A549 (cell line): Measurements from ENCODE around the gene CD34. TPM values are rescaled to one million over a fixed set of nuclear protein-coding genes. Genes with fewer than 3 reads are reported as not detected.

Source experiments
- ATAC-seq, 2 experiments: fragments of 200-7000 bp in 1 of 2; fragments of >200 bp in 1 of 2; cut with Nextera tagmentation in 1 of 2; cut with Tn5 transposase in 1 of 2; 3 replicates each; pipeline versions ENCODE4 v1.8.0 to v1.9.1; 2018 to 2020; ENCODE audit warnings: mild to moderate bottlenecking in 1 of 2, moderate library complexity in 1 of 2
- CTCF ChIA-PET: fragments of 300-600 bp; sonication (Branson Sonifier 250); formaldehyde crosslinking; extraction: SDS; loops from one replicate; lab custom pipeline; 2021; ENCODE audit warnings: antibody characterized with exemption, inconsistent platforms; lab: Yijun Ruan, JAX
- POLR2A ChIA-PET: fragments of 350-600 bp; formaldehyde crosslinking; extraction: SDS; loops from one replicate; lab custom pipeline; 2021; ENCODE audit warnings: antibody characterized with exemption, inconsistent platforms; lab: Yijun Ruan, JAX
- DNase-seq, 2 experiments: peaks; one replicate each; pipeline versions ENCODE4 v3.0.0 to v3.0.0-alpha.2; 2011 to 2016; ENCODE audit warnings: low read depth in 1 of 2, low spot score in 1 of 2
- FAIRE-seq: peaks from 2 replicates; lab custom pipeline; 2011; peaks lifted over from hg19 to GRCh38; lab: Jason Lieb, UNC
- H3K27ac ChIP-seq, 2 experiments: fragments of >200 bp; sonication (Bioruptor Twin); formaldehyde crosslinking; 3 replicates each; pipeline ENCODE4 v1.5.1; 2016 to 2017
- H3K4me1 ChIP-seq: fragments of >200 bp; sonication (Bioruptor Twin); formaldehyde crosslinking; 3 replicates; pipeline ENCODE4 v1.6.1; 2016
- H3K4me2 ChIP-seq: fragments of >200 bp; sonication (Bioruptor Twin); formaldehyde crosslinking; 3 replicates; pipeline ENCODE4 v1.6.1; 2016
- H3K4me3 ChIP-seq: fragments of >200 bp; sonication (Bioruptor Twin); formaldehyde crosslinking; 3 replicates; pipeline ENCODE4 v1.5.1; 2016
- H3K9me3 ChIP-seq: fragments of >200 bp; sonication (Bioruptor Twin); formaldehyde crosslinking; 3 replicates; pipeline ENCODE4 v1.6.1; 2016
- CBX8 ChIP-seq: fragments of 200-600 bp; sonication (generic); IDR thresholded peaks from 2 replicates; pipeline ENCODE4 v1.6.1; 2016
- CEBPB ChIP-seq, 2 experiments: fragments of >200 bp in 1 of 2; sonication (Bioruptor Twin) in 1 of 2; formaldehyde crosslinking in 1 of 2; IDR thresholded peaks; 2 replicates each; pipeline ENCODE4 v1.6.1; 2012 to 2016
- ESRRA ChIP-seq: fragments of 150-350 bp; IDR thresholded peaks from 2 replicates; pipeline ENCODE4 v1.6.1; 2014; ENCODE audit warnings: mild to moderate bottlenecking, low read length, borderline replicate concordance
- FOSB ChIP-seq: fragments of 250-450 bp; sonication (Bioruptor Pico); IDR thresholded peaks from 2 replicates; pipeline ENCODE4 v1.5.0; 2020; ENCODE audit warnings: mild to moderate bottlenecking, moderate library complexity
- FOXS1 ChIP-seq: fragments of 250-450 bp; sonication (Bioruptor Pico); IDR thresholded peaks from 2 replicates; pipeline ENCODE4 v1.5.0; 2020; ENCODE audit warnings: mild to moderate bottlenecking, moderate library complexity
- GATA3 ChIP-seq: IDR thresholded peaks from 2 replicates; pipeline ENCODE4 v1.6.1; 2012; ENCODE audit warnings: borderline replicate concordance
- JUN ChIP-seq, 2 experiments: fragments of >200 bp; sonication (Bioruptor Twin); formaldehyde crosslinking; IDR thresholded peaks; 2 replicates in 1 of 2; 3 replicates in 1 of 2; pipeline ENCODE4 v1.6.1; 2016 to 2017
- JUNB ChIP-seq: fragments of >200 bp; sonication (Bioruptor Twin); formaldehyde crosslinking; IDR thresholded peaks from 2 replicates; pipeline ENCODE4 v1.6.1; 2016
- KDM5A ChIP-seq: fragments of 200-600 bp; sonication (generic); IDR thresholded peaks from 2 replicates; pipeline ENCODE4 v1.6.1; 2016; ENCODE audit warnings: antibody characterized with exemption, mild to moderate bottlenecking
- MAFK ChIP-seq: fragments of 450-650 bp; IDR thresholded peaks from 2 replicates; pipeline ENCODE4 v1.6.1; 2014; ENCODE audit not compliant: partially characterized antibody
- NPAS2 ChIP-seq: fragments of 250-450 bp; sonication (Bioruptor Pico); IDR thresholded peaks from 2 replicates; pipeline ENCODE4 v1.8.0; 2022; ENCODE audit warnings: mild to moderate bottlenecking, moderate library complexity, borderline replicate concordance
- NR3C1 ChIP-seq: fragments of >200 bp; sonication (Bioruptor Twin); formaldehyde crosslinking; IDR thresholded peaks from 3 replicates; pipeline ENCODE4 v1.6.1; 2017
- PHF8 ChIP-seq: fragments of 200-600 bp; sonication (generic); IDR thresholded peaks from 2 replicates; pipeline ENCODE4 v1.6.1; 2016; ENCODE audit warnings: low read depth, mild to moderate bottlenecking, antibody characterized with exemption, moderate library complexity, borderline replicate concordance
- POLR2A ChIP-seq: IDR thresholded peaks from 2 replicates; pipeline ENCODE4 v1.6.1; 2012; ENCODE audit warnings: mild to moderate bottlenecking, low read length
- RARB ChIP-seq: fragments of 250-450 bp; sonication (Bioruptor Pico); IDR thresholded peaks from 2 replicates; pipeline ENCODE4 v1.8.0; 2021; ENCODE audit warnings: mild to moderate bottlenecking, moderate library complexity
- SMC3 ChIP-seq: fragments of >200 bp; sonication (Bioruptor Twin); formaldehyde crosslinking; IDR thresholded peaks from 3 replicates; pipeline ENCODE4 v1.6.1; 2018; ENCODE audit warnings: inconsistent platforms
- ZC3H11A ChIP-seq: fragments of 450-650 bp; IDR thresholded peaks from 2 replicates; pipeline ENCODE4 v1.6.1; 2014; ENCODE audit warnings: antibody characterized with exemption, mild to moderate bottlenecking
- ZFP36 ChIP-seq: fragments of 450-650 bp; IDR thresholded peaks from 2 replicates; pipeline ENCODE4 v1.6.1; 2014; ENCODE audit warnings: borderline replicate concordance; ENCODE audit not compliant: partially characterized antibody
- ZNF302 ChIP-seq: fragments of 250-450 bp; sonication (Bioruptor Pico); IDR thresholded peaks from 2 replicates; pipeline ENCODE4 v1.9.0; 2021; ENCODE audit warnings: inconsistent platforms, mild to moderate bottlenecking, moderate library complexity
- WGBS: methylation state at CpG from one replicate; pipeline ENCODE4 v1.1.6; 2017; ENCODE audit errors: missing lambda C conversion rate; 5-methylcytosine and 5-hydroxymethylcytosine counted together
- polyA plus RNA-seq, 4 experiments: library from polyadenylated mRNA; depleted of rRNA in 3 of 4; stranded (reverse); fragments of >200 nt; fragmentation: RNase III in 1 of 4; extraction: RNeasy Plus Mini Kit Qiagen cat#74134 plus additional on column Dnase treatment in 1 of 4; gene quantifications; 2 replicates in 3 of 4; 3 replicates in 1 of 4; pipeline ENCODE4 v1.2.3, GENCODE V29; 2011 to 2017
- TF ChIP-seq, protein P1 (sequence below): fragments of >200 bp; sonication (Bioruptor Twin); formaldehyde crosslinking; IDR thresholded peaks from 3 replicates; pipeline ENCODE4 v1.5.1; 2016
- TF ChIP-seq, protein P2 (sequence below): fragments of 250-450 bp; sonication (Bioruptor Pico); IDR thresholded peaks from 2 replicates; pipeline ENCODE4 v1.5.0; 2021; ENCODE audit warnings: mild to moderate bottlenecking, moderate library complexity, borderline replicate concordance
- TF ChIP-seq, protein P3 (sequence below): fragments of 200-600 bp; sonication (generic); IDR thresholded peaks from 2 replicates; pipeline ENCODE4 v1.6.1; 2016; ENCODE audit warnings: antibody characterized with exemption, mild to moderate bottlenecking, moderate library complexity
- TF ChIP-seq, protein P4 (sequence below): IDR thresholded peaks from 2 replicates; pipeline ENCODE4 v1.6.1; 2012; ENCODE audit warnings: low read depth, borderline replicate concordance

The CD34 gene
- polyA plus RNA-seq, 2 of the 4 experiments (the other 2 are of a cell fraction), result 0.05 TPM; not detected in 1

DNA sequence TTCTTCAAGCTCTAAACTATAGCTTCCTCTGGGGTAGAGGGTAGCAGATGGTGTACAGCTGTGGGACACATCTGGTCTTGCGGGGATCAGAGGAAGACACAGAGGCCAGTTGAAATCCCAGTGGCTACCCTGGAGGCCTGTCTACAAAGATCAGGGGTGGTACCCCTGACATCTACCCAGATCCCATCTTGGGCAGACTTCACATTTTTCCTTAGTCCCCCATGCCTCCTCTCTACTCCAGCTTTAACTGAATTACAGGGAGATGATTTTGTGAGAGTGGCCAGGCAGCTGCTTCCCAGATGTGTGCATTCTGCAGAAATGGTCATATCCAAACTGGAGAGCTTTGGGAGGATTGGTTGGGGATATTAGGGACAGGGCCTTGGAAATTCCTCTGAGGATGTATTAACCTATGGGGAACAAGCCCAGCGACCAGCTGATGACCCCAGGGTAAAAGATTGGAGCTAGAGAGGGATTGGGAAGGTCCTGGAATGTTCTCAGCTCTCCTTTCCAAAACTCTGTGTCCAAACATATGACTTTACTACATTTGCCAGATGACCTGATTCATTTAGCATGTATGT is 9.6 kb upstream of the CD34 start (continued):
- TF ChIP-seq, protein P1, sequence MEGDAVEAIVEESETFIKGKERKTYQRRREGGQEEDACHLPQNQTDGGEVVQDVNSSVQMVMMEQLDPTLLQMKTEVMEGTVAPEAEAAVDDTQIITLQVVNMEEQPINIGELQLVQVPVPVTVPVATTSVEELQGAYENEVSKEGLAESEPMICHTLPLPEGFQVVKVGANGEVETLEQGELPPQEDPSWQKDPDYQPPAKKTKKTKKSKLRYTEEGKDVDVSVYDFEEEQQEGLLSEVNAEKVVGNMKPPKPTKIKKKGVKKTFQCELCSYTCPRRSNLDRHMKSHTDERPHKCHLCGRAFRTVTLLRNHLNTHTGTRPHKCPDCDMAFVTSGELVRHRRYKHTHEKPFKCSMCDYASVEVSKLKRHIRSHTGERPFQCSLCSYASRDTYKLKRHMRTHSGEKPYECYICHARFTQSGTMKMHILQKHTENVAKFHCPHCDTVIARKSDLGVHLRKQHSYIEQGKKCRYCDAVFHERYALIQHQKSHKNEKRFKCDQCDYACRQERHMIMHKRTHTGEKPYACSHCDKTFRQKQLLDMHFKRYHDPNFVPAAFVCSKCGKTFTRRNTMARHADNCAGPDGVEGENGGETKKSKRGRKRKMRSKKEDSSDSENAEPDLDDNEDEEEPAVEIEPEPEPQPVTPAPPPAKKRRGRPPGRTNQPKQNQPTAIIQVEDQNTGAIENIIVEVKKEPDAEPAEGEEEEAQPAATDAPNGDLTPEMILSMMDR, result no peak
- TF ChIP-seq NPAS2 (CRISPR knock-in tag) (no peak), POLR2A (no peak), MAFK (no peak), ZFP36 (no peak), ESRRA (no peak), ZC3H11A (no peak), PHF8 (no peak)
- TF ChIP-seq, protein P2, sequence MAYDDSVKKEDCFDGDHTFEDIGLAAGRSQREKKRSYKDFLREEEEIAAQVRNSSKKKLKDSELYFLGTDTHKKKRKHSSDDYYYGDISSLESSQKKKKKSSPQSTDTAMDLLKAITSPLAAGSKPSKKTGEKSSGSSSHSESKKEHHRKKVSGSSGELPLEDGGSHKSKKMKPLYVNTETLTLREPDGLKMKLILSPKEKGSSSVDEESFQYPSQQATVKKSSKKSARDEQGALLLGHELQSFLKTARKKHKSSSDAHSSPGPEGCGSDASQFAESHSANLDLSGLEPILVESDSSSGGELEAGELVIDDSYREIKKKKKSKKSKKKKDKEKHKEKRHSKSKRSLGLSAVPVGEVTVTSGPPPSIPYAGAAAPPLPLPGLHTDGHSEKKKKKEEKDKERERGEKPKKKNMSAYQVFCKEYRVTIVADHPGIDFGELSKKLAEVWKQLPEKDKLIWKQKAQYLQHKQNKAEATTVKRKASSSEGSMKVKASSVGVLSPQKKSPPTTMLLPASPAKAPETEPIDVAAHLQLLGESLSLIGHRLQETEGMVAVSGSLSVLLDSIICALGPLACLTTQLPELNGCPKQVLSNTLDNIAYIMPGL, result no peak

DNA sequence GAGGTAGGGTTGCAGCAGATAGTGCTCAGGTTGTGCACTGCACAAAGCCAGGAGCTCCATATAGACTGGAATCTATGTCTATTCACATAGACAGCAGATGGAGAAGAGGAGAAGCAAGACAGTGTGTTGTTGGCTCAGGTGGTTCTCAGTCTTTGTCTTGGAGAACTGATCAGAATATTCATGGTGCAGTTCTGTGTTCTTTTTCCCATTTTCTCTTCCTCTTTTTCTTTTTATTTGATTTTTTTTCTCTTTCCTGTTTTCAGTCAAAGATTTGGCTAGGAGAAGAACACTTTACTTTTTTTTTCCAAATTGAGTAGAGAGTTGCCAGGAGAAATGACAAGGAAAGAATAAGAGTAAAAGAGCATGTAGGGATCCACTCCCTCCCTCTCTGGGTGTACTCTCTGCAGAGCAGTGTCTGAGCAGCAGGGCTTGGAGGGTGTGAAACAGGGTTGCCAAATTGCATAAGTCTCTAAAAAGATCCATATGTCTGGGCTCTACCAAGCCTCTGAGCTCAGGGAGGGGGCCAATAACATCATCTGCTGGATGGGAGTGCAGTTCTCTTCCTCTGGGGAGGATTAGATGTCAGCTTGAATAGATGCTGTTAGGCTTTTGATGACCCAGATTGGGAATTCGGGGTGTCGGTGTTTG is 8.7 kb upstream of the CD34 start:
- ChIA-PET CTCF (interaction anchor here (0.6 to 2.1 kb wide), 3 partner anchors 12 to 44 kb away, joined by 3 to 9 read pairs (median 4); no protein-coding TSS in a partner anchor), POLR2A (no interaction called here)
- ATAC-seq (no peak), FAIRE-seq (no peak), DNase-seq (no peak)
- TF ChIP-seq GATA3 (no peak), JUN (IDR thresholded peaks at IDR 0.05) (no peak), ZC3H11A (no peak), FOSB (CRISPR knock-in tag) (no peak), ZNF302 (no peak), KDM5A (no peak), CBX8 (no peak), NR3C1 (no peak), CEBPB (IDR thresholded peaks at IDR 0.05) (no peak), SMC3 (no peak), RARB (CRISPR knock-in tag) (no peak), FOXS1 (no peak), JUNB (no peak), ZFP36 (no peak)
- TF ChIP-seq, protein P3, sequence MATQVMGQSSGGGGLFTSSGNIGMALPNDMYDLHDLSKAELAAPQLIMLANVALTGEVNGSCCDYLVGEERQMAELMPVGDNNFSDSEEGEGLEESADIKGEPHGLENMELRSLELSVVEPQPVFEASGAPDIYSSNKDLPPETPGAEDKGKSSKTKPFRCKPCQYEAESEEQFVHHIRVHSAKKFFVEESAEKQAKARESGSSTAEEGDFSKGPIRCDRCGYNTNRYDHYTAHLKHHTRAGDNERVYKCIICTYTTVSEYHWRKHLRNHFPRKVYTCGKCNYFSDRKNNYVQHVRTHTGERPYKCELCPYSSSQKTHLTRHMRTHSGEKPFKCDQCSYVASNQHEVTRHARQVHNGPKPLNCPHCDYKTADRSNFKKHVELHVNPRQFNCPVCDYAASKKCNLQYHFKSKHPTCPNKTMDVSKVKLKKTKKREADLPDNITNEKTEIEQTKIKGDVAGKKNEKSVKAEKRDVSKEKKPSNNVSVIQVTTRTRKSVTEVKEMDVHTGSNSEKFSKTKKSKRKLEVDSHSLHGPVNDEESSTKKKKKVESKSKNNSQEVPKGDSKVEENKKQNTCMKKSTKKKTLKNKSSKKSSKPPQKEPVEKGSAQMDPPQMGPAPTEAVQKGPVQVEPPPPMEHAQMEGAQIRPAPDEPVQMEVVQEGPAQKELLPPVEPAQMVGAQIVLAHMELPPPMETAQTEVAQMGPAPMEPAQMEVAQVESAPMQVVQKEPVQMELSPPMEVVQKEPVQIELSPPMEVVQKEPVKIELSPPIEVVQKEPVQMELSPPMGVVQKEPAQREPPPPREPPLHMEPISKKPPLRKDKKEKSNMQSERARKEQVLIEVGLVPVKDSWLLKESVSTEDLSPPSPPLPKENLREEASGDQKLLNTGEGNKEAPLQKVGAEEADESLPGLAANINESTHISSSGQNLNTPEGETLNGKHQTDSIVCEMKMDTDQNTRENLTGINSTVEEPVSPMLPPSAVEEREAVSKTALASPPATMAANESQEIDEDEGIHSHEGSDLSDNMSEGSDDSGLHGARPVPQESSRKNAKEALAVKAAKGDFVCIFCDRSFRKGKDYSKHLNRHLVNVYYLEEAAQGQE, result no peak
- TF ChIP-seq, protein P4, sequence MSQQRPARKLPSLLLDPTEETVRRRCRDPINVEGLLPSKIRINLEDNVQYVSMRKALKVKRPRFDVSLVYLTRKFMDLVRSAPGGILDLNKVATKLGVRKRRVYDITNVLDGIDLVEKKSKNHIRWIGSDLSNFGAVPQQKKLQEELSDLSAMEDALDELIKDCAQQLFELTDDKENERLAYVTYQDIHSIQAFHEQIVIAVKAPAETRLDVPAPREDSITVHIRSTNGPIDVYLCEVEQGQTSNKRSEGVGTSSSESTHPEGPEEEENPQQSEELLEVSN, result no peak
- no peaks in the 10 kb centered on the region for H3K9me3 ChIP-seq
- no peaks in the 10 kb centered on the region for H3K4me1 ChIP-seq
- WGBS, result 9% methylated on average over 2 of the region's 2 CpGs
- H3K27ac ChIP-seq, result no peak overlapping the region
- H3K4me3 ChIP-seq, result no peak overlapping the region
- H3K4me2 ChIP-seq, result no peak overlapping the region
